Body of pancreas (tissue), 4 donors: ENCODE data around the gene ACER2.

Experiments used
- CTCF ChIP-seq, 7 experiments: fragments of 450-650 bp in 4 of 7; fragments of 200-600 bp in 3 of 7; sonication (generic) in 3 of 7; IDR thresholded peaks; one replicate each; pipeline ENCODE4 v1.5.1; 2016 to 2019; ENCODE audit warnings: antibody characterized with exemption in 7 of 7
- POLR2A ChIP-seq, 3 donors: fragments of 450-650 bp; IDR thresholded peaks; one replicate each; pipeline ENCODE4 v1.6.1; 2016; ENCODE audit warnings: antibody characterized with exemption in 3 of 3, mild to moderate bottlenecking in 2 of 3

GRCh38 chr9:19456996-19457692 lies 48.3 kb downstream of the ACER2 start:
- peak; percentile 92 to 97 (median 95) for TF ChIP-seq CTCF (IDR thresholded peaks at IDR 0.05)
- TF ChIP-seq POLR2A (IDR thresholded peaks at IDR 0.05) = no peak
